Measurements from ENCODE around the gene TPX2.

The TPX2 gene

DNA sequence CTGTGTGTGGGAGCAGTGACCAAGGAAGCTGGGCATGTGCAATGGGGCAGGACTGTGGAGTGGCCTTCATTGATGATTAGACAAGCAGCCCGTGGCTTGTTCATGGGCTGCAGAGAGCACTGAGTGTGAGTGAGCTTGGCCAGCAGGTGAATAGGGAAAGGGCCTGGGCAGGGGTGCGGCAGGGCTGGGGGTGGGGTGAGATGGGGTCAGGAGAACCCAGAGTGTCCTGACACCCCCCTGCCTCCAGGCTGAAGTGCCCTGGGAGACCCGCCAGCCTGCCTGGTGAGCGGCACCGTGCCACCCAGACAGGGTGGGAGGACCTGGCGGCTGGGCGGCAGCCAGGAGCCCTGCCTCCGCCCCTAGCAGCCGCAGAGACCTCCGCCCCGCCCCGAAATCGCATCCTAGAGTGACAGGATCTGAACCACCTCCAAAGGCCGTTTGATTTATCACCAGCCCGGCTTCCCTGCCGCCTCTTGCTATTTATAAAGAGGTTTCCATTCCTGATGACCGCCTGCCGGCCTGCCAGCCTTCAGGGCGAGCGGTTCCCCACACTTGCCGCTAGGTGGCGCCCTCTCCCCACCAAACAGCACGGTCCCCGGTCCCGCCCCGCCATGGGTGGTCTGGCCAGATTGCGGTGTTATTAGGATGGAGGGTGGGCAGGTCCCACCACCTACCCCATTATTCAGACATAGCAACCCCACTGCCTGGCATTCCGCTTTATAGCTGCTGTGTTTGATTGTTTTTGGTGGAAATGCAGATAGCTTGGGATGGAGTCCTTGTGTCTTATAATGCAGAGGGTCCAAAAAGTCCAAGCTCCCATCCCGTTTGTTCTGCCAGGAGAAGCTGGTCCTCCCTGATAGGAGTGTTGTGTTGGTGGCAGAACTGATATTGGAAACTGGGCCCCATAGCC, 83.6 kb downstream of the TPX2 start:
- H3K4me3 ChIP-seq (ENCODE audit: low read depth, low read length), result no peak overlapping the region
- peak; percentile 76 for DNase-seq (ENCODE audit: low read depth)
- TF ChIP-seq, protein P1, sequence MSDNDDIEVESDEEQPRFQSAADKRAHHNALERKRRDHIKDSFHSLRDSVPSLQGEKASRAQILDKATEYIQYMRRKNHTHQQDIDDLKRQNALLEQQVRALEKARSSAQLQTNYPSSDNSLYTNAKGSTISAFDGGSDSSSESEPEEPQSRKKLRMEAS (IDR thresholded peaks at IDR 0.05; ENCODE audit: low read depth, low read length), result 0 out of 2 replicates have a peak, but pooled peaks have one; percentile 38
- TF ChIP-seq, protein P2, sequence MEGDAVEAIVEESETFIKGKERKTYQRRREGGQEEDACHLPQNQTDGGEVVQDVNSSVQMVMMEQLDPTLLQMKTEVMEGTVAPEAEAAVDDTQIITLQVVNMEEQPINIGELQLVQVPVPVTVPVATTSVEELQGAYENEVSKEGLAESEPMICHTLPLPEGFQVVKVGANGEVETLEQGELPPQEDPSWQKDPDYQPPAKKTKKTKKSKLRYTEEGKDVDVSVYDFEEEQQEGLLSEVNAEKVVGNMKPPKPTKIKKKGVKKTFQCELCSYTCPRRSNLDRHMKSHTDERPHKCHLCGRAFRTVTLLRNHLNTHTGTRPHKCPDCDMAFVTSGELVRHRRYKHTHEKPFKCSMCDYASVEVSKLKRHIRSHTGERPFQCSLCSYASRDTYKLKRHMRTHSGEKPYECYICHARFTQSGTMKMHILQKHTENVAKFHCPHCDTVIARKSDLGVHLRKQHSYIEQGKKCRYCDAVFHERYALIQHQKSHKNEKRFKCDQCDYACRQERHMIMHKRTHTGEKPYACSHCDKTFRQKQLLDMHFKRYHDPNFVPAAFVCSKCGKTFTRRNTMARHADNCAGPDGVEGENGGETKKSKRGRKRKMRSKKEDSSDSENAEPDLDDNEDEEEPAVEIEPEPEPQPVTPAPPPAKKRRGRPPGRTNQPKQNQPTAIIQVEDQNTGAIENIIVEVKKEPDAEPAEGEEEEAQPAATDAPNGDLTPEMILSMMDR (IDR thresholded peaks at IDR 0.05; ENCODE audit: low read depth, low read length), result peak; percentile 88
- no peak for TF ChIP-seq POLR2A (IDR thresholded peaks at IDR 0.05; ENCODE audit: extremely low read depth, insufficient read length)

DNA sequence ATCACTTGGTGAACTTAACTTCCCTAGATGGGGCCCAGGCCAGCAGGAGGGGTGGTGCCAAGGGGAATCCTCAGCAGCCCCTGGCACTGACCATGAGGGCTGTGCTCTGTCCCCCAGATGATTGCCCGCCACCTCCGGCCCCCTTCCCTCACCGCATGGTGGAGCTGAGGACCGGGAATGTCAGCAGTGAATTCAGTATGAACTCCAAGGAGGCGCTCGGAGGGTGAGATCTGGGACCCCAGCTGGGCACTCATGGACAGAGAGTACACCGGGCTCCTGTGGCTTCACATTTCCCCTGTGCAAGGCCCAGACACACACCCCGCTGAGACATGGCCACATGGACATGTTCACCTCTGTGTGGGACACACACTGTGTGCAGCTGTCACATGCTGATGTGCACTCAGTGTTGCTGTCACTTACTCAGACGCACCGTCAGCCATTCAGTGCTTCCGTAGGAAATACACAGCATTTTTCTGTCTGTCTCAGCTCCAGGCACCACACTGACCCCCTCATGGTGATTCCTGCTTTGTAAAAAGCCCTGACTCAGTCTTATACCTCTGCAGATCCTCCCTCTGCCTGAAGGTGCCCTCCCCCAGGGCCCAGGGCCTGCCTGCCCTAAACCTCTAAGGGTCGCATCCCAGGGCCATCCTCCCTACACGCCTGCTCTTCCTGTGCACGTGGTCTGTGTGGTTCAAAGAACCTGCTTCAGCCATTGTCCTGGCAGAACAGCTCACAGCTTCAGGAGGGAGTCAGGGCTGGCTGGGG, 84.5 kb downstream of the TPX2 start:
- no peak overlapping the region for H3K4me3 ChIP-seq (ENCODE audit: low read depth, low read length)
- peak; percentile 37 for DNase-seq (ENCODE audit: low read depth)
- TF ChIP-seq, protein P2 (IDR thresholded peaks at IDR 0.05; ENCODE audit: low read depth, low read length), result no peak
- TF ChIP-seq, protein P1 (IDR thresholded peaks at IDR 0.05; ENCODE audit: low read depth, low read length), result peak; percentile 51; the same call in 1 of the 2 replicates

DNA sequence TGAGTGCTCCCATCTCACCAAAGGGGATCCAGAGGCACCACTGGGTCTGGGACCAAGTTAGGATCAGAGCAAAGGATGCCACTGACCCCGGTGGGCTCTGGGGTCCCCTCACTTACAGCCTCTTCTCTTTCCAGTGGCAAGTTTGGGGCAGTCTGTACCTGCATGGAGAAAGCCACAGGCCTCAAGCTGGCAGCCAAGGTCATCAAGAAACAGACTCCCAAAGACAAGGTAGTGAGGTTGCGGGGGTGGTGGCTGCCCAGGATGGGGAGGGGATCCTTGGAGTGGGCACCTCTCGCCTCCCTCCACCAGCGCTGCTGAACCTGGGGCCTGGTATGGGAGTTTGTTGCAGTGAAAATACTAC, 85.0 kb downstream of the TPX2 start:
- H3K4me3 ChIP-seq (ENCODE audit: low read depth, low read length), result no peak overlapping the region
- no peak for DNase-seq (ENCODE audit: low read depth)
- TF ChIP-seq POLR2A (IDR thresholded peaks at IDR 0.05; ENCODE audit: extremely low read depth, insufficient read length), result no peak
- TF ChIP-seq, protein P2 (IDR thresholded peaks at IDR 0.05; ENCODE audit: low read depth, low read length), result no peak
- TF ChIP-seq, protein P1 (IDR thresholded peaks at IDR 0.05; ENCODE audit: low read depth, low read length), result no peak

DNA sequence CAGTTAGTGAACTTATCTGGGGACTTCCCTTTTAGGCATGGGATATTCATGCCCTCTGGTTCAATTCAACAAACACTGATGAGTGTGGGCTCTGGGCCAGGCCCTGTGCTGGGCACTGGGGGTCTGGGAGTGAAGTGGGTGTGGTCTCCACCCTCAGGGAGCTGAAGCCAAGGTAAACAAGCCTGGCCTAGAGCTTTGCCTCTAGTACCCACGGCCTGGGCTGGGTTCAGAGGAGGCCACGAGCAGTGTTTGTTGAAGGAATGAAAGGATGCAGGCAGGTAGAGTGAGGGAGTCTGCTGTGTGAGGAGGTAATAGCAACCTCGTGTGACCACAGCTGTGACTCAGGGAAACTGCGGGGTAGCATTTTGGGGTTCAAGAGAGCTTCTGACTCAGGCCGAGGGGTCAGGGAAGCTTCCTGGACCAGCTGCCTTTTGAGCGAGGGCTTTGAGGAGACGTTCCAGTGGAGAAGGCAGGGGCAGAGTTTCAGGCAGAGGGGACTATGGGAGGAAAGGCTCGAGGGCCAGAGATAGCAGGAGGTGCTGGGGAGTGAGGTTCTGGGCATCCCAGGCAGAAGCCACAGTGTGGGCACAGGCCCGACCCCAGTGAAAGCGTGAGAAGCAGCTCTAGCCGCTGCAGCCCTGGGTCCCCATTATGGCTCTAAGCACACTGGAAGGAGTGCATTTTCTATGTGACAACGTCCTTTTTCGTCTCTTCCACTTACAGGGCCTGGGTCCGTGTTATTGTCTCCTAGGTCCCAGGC, 85.6 kb downstream of the TPX2 start:
- DNase-seq (ENCODE audit: low read depth), result no peak
- no peak for TF ChIP-seq POLR2A (IDR thresholded peaks at IDR 0.05; ENCODE audit: extremely low read depth, insufficient read length)
- TF ChIP-seq, protein P1 (IDR thresholded peaks at IDR 0.05; ENCODE audit: low read depth, low read length), result no peak
- TF ChIP-seq MYC (IDR thresholded peaks at IDR 0.05; ENCODE audit: low read depth, low read length), result no peak
- TF ChIP-seq, protein P2 (IDR thresholded peaks at IDR 0.05; ENCODE audit: low read depth, low read length), result no peak
- H3K4me3 ChIP-seq (ENCODE audit: low read depth, low read length), result no peak overlapping the region

DNA sequence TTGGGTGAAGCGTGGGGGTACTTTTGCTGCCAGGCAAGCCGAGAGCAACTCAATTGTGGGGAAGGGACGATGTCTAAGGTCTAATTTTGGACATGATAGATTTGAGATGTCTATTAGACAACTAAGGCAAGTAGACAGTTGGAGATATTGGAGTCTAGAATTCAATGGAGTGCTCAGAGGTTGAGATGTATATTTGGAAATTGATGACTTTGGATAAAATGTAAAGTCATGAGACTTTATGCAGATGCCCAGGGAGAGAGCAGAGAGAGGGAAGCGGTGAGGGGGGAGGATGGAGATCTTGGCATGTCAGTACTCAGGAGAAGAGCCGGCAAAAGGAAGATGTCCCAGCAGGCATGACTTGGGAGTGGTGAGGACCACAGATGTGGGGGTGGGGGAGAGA, 87.0 kb downstream of the TPX2 start:
- no peak for TF ChIP-seq MYC (IDR thresholded peaks at IDR 0.05; ENCODE audit: low read depth, low read length)
- TF ChIP-seq, protein P2 (IDR thresholded peaks at IDR 0.05; ENCODE audit: low read depth, low read length), result no peak
- TF ChIP-seq POLR2A (IDR thresholded peaks at IDR 0.05; ENCODE audit: extremely low read depth, insufficient read length), result no peak
- TF ChIP-seq, protein P1 (IDR thresholded peaks at IDR 0.05; ENCODE audit: low read depth, low read length), result no peak
- no peak overlapping the region for H3K4me3 ChIP-seq (ENCODE audit: low read depth, low read length)
- DNase-seq (ENCODE audit: low read depth), result no peak
